Activated T-helper 9 cell treated with anti-CD3 and anti-CD28 coated beads, Interleukin-2, amount 50 U/mL, for 16 hours (primary cell): Measurements from ENCODE around the gene CHPF.
A peak's percentile ranks its signal among the peaks of the same experiment; 100 is the strongest.

ENCODE experiments used
- DNase-seq: peaks from one replicate; pipeline ENCODE4 v3.0.0-alpha.2; 2020; ENCODE audit warnings: low read depth

CHPF gene

GRCh38 chr2:219552382-219553167 is 9.0 kb upstream of the CHPF start:
- DNase-seq: peak; percentile 75

- no peak for DNase-seq
Measured at GRCh38 chr2:219551441-219552381, 8.1 kb upstream of the CHPF start.

- DNase-seq: no peak
Measured at GRCh38 chr2:219549619-219550018, 6.0 kb upstream of the CHPF start.

GRCh38 chr2:219548990-219549389 is 5.4 kb upstream of the CHPF start:
- DNase-seq: no peak

GRCh38 chr2:219547621-219548020 is 4.0 kb upstream of the CHPF start:
- no peak for DNase-seq

GRCh38 chr2:219545943-219546352 is 2.3 kb upstream of the CHPF start:
- DNase-seq: no peak

- no peak for DNase-seq
Measured at GRCh38 chr2:219545295-219545942, 1.8 kb upstream of the CHPF start.

GRCh38 chr2:219544567-219544966 is 958 bp upstream of the CHPF start:
- no peak for DNase-seq

GRCh38 chr2:219542931-219543595 is 546 bp downstream of the CHPF start:
- DNase-seq: no peak

GRCh38 chr2:219541611-219542180 is 1.9 kb downstream of the CHPF start:
- peak; percentile 76 for DNase-seq

GRCh38 chr2:219540784-219541504 is 2.7 kb downstream of the CHPF start:
- no peak for DNase-seq

GRCh38 chr2:219539926-219540678 is 3.5 kb downstream of the CHPF start:
- DNase-seq: no peak

- DNase-seq: no peak
Measured at GRCh38 chr2:219538956-219539788, 4.4 kb downstream of the CHPF start.

- DNase-seq: no peak
Measured at GRCh38 chr2:219538504-219538951, 5.1 kb downstream of the CHPF start.

- no peak for DNase-seq
Measured at GRCh38 chr2:219537657-219538488, 5.7 kb downstream of the CHPF start.

- DNase-seq: no peak
Measured at GRCh38 chr2:219536967-219537366, 6.6 kb downstream of the CHPF start.

- DNase-seq: no peak
Measured at GRCh38 chr2:219536425-219536824, 7.2 kb downstream of the CHPF start.

- no peak for DNase-seq
Measured at GRCh38 chr2:219533930-219534661, 9.5 kb downstream of the CHPF start.
